B cell (primary cell): ENCODE results near the gene RBM33.

ENCODE experiments used
- EZH2 ChIP-seq: IDR thresholded peaks from 2 replicates; pipeline ENCODE4 v1.6.1; 2012; ENCODE audit warnings: borderline replicate concordance, low read depth, mild to moderate bottlenecking, moderate library complexity, low read length; ENCODE audit not compliant: insufficient read depth, poor library complexity, severe bottlenecking
- TF ChIP-seq, protein P1 (sequence below): fragments of 200-600 bp; IDR thresholded peaks from one replicate; pipeline ENCODE4 v1.8.0; 2022; ENCODE audit warnings: antibody characterized with exemption, mild to moderate bottlenecking

DNA sequence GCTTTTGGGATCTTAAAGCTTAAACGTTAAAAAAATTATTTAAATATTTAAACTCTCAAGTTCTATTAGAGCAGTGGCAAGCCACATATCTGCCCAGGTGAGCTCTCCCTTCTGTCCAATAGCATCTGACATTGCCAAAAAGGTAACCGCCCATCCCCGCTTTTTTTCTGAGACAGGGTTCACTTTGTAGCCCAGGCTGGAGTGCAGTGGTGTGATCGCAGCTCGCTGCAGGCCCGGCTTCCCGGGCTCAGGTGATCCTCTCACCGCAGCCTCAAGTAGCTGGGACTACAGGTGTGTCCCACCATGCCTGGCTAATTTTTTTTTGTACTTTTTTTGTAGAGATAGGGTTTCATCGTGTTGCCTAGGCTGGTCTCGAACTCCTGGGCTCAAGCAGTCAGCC is 83.2 kb downstream of the RBM33 start:
- TF ChIP-seq, protein P1, sequence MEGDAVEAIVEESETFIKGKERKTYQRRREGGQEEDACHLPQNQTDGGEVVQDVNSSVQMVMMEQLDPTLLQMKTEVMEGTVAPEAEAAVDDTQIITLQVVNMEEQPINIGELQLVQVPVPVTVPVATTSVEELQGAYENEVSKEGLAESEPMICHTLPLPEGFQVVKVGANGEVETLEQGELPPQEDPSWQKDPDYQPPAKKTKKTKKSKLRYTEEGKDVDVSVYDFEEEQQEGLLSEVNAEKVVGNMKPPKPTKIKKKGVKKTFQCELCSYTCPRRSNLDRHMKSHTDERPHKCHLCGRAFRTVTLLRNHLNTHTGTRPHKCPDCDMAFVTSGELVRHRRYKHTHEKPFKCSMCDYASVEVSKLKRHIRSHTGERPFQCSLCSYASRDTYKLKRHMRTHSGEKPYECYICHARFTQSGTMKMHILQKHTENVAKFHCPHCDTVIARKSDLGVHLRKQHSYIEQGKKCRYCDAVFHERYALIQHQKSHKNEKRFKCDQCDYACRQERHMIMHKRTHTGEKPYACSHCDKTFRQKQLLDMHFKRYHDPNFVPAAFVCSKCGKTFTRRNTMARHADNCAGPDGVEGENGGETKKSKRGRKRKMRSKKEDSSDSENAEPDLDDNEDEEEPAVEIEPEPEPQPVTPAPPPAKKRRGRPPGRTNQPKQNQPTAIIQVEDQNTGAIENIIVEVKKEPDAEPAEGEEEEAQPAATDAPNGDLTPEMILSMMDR, result no peak
- no peak for TF ChIP-seq EZH2
